ENCODE results near the gene IL1RN. TPM values are rescaled to one million over a fixed set of nuclear protein-coding genes. Genes with fewer than 3 reads are reported as not detected.

Gene IL1RN
- total and polyA plus RNA-seq, 2 of the 13 experiments (the other 11 are each of a cell fraction or from before 2014, with no cell fraction given) = 21.2 to 101 TPM

DNA sequence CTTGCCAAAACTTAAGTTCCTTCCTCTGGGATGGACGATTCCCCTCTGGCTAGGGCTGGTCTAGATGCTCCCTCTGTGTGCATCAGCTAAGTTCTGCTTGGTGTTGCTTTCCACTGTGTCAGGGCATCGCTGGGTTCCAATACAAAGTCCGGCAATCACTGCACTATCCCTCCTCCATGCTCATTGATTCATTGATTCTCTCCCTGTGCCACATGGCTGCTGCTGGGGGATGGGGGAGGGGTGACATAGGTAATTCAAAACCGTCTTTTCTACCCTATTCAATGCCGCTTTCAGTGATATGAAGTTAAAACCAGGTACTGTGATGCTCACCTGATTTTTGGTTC lies 22.8 kb downstream of the IL1RN start (continued):
- TF ChIP-seq, protein P1, sequence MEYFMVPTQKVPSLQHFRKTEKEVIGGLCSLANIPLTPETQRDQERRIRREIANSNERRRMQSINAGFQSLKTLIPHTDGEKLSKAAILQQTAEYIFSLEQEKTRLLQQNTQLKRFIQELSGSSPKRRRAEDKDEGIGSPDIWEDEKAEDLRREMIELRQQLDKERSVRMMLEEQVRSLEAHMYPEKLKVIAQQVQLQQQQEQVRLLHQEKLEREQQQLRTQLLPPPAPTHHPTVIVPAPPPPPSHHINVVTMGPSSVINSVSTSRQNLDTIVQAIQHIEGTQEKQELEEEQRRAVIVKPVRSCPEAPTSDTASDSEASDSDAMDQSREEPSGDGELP (IDR thresholded peaks at IDR 0.05; ENCODE audit: borderline replicate concordance, low read depth) = no peak
- TF ChIP-seq SMAD3 (CRISPR knock-in tag; IDR thresholded peaks at IDR 0.05) (no peak), GATAD2A (CRISPR knock-in tag; IDR thresholded peaks at IDR 0.05) (no peak), EZH2 (conservative IDR thresholded peaks at IDR 0.05; ENCODE audit: low read depth, low read length) (no peak), ZC3H13 (CRISPR knock-in tag; IDR thresholded peaks at IDR 0.05) (no peak), JUNB (CRISPR knock-in tag; IDR thresholded peaks at IDR 0.05; ENCODE audit: borderline replicate concordance) (no peak), ZNF326 (CRISPR knock-in tag; IDR thresholded peaks at IDR 0.05; ENCODE audit: borderline replicate concordance) (no peak), ZNF12 (CRISPR knock-in tag; IDR thresholded peaks at IDR 0.05) (no peak), KLF6 (CRISPR knock-in tag; IDR thresholded peaks at IDR 0.05) (no peak), ZNF777 (CRISPR knock-in tag; IDR thresholded peaks at IDR 0.05) (no peak), HNRNPUL1 (IDR thresholded peaks at IDR 0.05; ENCODE audit: low read depth, low read length) (no peak), HNF4A (CRISPR knock-in tag; IDR thresholded peaks at IDR 0.05) (peak; percentile 29; the same call in 1 of the 2 replicates), ESRRA (CRISPR knock-in tag; IDR thresholded peaks at IDR 0.05; ENCODE audit: low read depth) (no peak), ONECUT2 (CRISPR knock-in tag; IDR thresholded peaks at IDR 0.05) (no peak), HNRNPH1 (optimal IDR thresholded peaks at IDR 0.05; ENCODE audit: low read depth, low read length) (no peak), SMARCC2 (IDR thresholded peaks at IDR 0.05) (no peak), HES4 (CRISPR knock-in tag; IDR thresholded peaks at IDR 0.05; ENCODE audit: borderline replicate concordance) (no peak), ZNF549 (CRISPR knock-in tag; IDR thresholded peaks at IDR 0.05) (no peak), ZNF317 (CRISPR knock-in tag; IDR thresholded peaks at IDR 0.05) (no peak), IRX3 (CRISPR knock-in tag; IDR thresholded peaks at IDR 0.05; ENCODE audit: borderline replicate concordance, low read depth) (no peak), FOXC1 (CRISPR knock-in tag; IDR thresholded peaks at IDR 0.05; ENCODE audit: borderline replicate concordance) (no peak), TEAD3 (CRISPR knock-in tag; optimal IDR thresholded peaks at IDR 0.05; ENCODE audit: borderline replicate concordance) (no peak), ZFP36L1 (CRISPR knock-in tag; IDR thresholded peaks at IDR 0.05) (no peak), NR2F6 (IDR thresholded peaks at IDR 0.05) (no peak), NR2F6 (CRISPR knock-in tag; IDR thresholded peaks at IDR 0.05) (no peak)
- TF ChIP-seq, protein P2, sequence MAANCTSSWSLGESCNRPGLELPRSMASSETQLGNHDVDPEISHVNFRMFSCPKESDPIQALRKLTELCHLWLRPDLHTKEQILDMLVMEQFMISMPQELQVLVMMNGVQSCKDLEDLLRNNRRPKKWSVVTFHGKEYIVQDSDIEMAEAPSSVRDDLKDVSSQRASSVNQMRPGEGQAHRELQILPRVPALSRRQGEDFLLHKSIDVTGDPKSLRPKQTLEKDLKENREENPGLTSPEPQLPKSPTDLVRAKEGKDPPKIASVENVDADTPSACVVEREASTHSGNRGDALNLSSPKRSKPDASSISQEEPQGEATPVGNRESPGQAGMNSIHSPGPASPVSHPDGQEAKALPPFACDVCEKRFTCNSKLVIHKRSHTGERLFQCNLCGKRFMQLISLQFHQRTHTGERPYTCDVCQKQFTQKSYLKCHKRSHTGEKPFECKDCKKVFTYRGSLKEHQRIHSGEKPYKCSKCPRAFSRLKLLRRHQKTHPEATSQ (CRISPR knock-in tag; IDR thresholded peaks at IDR 0.05; ENCODE audit: borderline replicate concordance) = no peak
- TF ChIP-seq, protein P3, sequence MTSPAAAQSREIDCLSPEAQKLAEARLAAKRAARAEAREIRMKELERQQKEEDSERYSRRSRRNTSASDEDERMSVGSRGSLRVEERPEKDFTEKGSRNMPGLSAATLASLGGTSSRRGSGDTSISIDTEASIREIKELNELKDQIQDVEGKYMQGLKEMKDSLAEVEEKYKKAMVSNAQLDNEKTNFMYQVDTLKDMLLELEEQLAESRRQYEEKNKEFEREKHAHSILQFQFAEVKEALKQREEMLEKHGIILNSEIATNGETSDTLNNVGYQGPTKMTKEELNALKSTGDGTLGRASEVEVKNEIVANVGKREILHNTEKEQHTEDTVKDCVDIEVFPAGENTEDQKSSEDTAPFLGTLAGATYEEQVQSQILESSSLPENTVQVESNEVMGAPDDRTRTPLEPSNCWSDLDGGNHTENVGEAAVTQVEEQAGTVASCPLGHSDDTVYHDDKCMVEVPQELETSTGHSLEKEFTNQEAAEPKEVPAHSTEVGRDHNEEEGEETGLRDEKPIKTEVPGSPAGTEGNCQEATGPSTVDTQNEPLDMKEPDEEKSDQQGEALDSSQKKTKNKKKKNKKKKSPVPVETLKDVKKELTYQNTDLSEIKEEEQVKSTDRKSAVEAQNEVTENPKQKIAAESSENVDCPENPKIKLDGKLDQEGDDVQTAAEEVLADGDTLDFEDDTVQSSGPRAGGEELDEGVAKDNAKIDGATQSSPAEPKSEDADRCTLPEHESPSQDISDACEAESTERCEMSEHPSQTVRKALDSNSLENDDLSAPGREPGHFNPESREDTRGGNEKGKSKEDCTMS (CRISPR knock-in tag; conservative IDR thresholded peaks at IDR 0.05) = no peak
- TF ChIP-seq, protein P4, sequence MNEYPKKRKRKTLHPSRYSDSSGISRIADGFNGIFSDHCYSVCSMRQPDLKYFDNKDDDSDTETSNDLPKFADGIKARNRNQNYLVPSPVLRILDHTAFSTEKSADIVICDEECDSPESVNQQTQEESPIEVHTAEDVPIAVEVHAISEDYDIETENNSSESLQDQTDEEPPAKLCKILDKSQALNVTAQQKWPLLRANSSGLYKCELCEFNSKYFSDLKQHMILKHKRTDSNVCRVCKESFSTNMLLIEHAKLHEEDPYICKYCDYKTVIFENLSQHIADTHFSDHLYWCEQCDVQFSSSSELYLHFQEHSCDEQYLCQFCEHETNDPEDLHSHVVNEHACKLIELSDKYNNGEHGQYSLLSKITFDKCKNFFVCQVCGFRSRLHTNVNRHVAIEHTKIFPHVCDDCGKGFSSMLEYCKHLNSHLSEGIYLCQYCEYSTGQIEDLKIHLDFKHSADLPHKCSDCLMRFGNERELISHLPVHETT (CRISPR knock-in tag; conservative IDR thresholded peaks at IDR 0.05) = no peak
